ENCODE data around the gene CTU2.

CTU2 gene

GRCh38 chr16:88715312-88716190 lies 9.2 kb downstream of the CTU2 start:
- no peak for DNase-seq

GRCh38 chr16:88716201-88716600 lies 9.9 kb downstream of the CTU2 start:
- DNase-seq: no peak

GRCh38 chr16:88716601-88717001 lies 10.3 kb downstream of the CTU2 start:
- DNase-seq: no peak

- no peak for DNase-seq
Observed at GRCh38 chr16:88718178-88718577, 11.9 kb downstream of the CTU2 start.

GRCh38 chr16:88719267-88719932 lies 13.1 kb downstream of the CTU2 start:
- no peak for DNase-seq

- no peak for DNase-seq
Observed at GRCh38 chr16:88719933-88720296, 13.6 kb downstream of the CTU2 start.

- no peak for DNase-seq
Observed at GRCh38 chr16:88720396-88720970, 14.2 kb downstream of the CTU2 start.

- no peak for DNase-seq
Observed at GRCh38 chr16:88721236-88721635, 14.9 kb downstream of the CTU2 start.

GRCh38 chr16:88721815-88722755 lies 15.8 kb downstream of the CTU2 start:
- no peak for DNase-seq

- no peak for DNase-seq
Observed at GRCh38 chr16:88722784-88723506, 16.6 kb downstream of the CTU2 start.

- no peak for DNase-seq
Observed at GRCh38 chr16:88723507-88723887, 17.2 kb downstream of the CTU2 start.

- DNase-seq: no peak
Observed at GRCh38 chr16:88723911-88724310, 17.6 kb downstream of the CTU2 start.

- no peak for DNase-seq
Observed at GRCh38 chr16:88724855-88725555, 18.7 kb downstream of the CTU2 start.

- DNase-seq: no peak
Observed at GRCh38 chr16:88725609-88726407, 19.5 kb downstream of the CTU2 start.

GRCh38 chr16:88726408-88726749 lies 20.1 kb downstream of the CTU2 start:
- DNase-seq: no peak

GRCh38 chr16:88726981-88727380 lies 20.7 kb downstream of the CTU2 start:
- DNase-seq: no peak

- no peak for DNase-seq
Observed at GRCh38 chr16:88727871-88728270, 21.6 kb downstream of the CTU2 start.

- DNase-seq: no peak
Observed at GRCh38 chr16:88730632-88731607, 24.6 kb downstream of the CTU2 start.

GRCh38 chr16:88731699-88732098 lies 25.4 kb downstream of the CTU2 start:
- DNase-seq: no peak

Measured in NCI-H1105 (cell line).